Mammary epithelial cell (primary cell): ENCODE results near the gene HOXA11.

Source experiments
- EZH2 ChIP-seq: IDR thresholded peaks from 2 replicates; pipeline ENCODE4 v1.6.1; 2012; ENCODE audit warnings: low read length, inconsistent platforms, borderline replicate concordance
- TF ChIP-seq, protein P1 (sequence below), 2 donors: IDR thresholded peaks in 1 of 2; conservative IDR thresholded peaks in 1 of 2; 2 replicates each; pipeline ENCODE4 v1.5.1; 2011 to 2012; ENCODE audit warnings: inconsistent platforms in 2 of 2, low read length in 2 of 2, mild to moderate bottlenecking in 2 of 2, control low read depth in 1 of 2, low read depth in 1 of 2; ENCODE audit not compliant: insufficient read depth in 1 of 2; ENCODE audit errors: extremely low read depth in 1 of 2

DNA sequence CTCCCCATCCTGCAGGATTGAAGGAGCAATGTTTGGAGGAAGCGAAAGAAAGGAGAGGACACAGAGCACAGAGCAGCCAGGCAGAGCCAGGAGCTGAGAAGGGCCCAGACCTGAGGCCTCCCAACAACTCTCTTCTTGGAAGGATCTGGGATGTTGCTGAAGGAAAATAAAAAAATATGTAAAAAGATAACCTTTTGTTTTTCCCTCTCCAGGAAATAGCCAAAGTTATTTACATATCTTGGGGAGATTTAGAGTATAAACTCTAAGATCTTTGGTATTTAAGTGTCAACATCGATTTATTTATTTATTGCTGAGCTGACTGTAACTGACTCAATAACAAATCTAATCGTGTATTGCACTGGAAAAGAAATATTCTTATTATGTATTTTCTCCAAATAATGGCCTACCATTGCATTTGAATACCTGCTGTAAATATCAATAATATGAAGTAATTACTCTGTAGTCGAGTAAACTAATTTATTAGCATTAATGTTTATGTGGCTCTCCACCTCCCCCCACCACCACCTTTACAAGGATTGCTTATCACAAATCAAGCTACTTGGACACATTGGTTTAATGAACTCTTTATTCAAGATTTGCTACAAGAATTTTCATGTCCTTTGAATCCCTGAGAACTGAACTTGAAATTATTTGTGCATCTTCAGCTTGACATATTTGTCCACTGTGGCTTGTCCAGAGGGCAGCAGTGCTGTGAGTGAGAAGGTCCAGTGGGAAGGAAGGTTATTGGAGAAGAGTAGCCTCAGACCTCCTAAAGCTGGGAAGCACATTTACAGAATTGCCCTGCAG is 1.8 kb upstream of the HOXA11 start:
- TF ChIP-seq, protein P1, sequence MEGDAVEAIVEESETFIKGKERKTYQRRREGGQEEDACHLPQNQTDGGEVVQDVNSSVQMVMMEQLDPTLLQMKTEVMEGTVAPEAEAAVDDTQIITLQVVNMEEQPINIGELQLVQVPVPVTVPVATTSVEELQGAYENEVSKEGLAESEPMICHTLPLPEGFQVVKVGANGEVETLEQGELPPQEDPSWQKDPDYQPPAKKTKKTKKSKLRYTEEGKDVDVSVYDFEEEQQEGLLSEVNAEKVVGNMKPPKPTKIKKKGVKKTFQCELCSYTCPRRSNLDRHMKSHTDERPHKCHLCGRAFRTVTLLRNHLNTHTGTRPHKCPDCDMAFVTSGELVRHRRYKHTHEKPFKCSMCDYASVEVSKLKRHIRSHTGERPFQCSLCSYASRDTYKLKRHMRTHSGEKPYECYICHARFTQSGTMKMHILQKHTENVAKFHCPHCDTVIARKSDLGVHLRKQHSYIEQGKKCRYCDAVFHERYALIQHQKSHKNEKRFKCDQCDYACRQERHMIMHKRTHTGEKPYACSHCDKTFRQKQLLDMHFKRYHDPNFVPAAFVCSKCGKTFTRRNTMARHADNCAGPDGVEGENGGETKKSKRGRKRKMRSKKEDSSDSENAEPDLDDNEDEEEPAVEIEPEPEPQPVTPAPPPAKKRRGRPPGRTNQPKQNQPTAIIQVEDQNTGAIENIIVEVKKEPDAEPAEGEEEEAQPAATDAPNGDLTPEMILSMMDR (conservative IDR thresholded peaks at IDR 0.05 in 1 of 2, IDR thresholded peaks at IDR 0.05 in 1 of 2; ENCODE audit: extremely low read depth in 1 of 2, insufficient read depth in 1 of 2, low read depth in 1 of 2, low read length in 2 of 2) = no peak
- no peak for TF ChIP-seq EZH2
